IPS-NIHi11 (cell line): ENCODE results near the gene WASHC4.

ENCODE experiments used
- DNase-seq: peaks from one replicate; pipeline ENCODE4 v3.0.0; 2012; ENCODE audit warnings: mixed read lengths, low spot score

WASHC4 gene

DNA sequence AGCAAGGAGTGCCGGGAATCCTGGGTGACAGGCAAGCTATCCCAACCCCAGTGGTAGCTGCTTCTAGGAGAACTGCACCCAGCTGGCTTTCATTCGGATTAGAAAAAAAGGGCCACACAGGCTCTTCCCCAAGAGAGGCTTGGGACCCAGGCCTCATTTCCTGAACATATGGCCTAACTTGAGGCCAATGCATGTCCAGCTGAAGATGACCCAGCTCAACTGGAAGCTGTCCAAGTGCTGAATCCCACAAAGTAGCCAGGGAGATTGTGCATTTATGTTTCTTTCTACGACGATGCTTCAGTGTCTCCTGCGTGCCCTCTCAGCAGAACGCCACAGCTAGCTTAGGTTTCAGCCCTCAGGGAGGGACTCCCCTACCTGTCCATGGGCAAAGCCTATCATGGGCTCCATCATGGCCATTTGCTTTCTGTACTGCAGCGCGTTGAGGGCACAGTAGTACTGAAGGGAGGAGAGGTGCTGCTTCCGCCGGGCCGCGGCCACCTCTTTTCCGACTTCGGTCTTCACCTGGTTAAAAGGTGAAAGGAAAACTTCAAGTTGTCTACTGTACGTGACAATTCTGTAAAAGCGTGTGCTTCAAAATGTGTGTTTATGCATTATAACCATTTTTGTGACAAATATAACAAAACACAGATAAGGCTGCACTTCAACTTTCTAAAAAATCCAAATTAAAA lies 99.3 kb downstream of the WASHC4 start:
- DNase-seq, result no peak

DNA sequence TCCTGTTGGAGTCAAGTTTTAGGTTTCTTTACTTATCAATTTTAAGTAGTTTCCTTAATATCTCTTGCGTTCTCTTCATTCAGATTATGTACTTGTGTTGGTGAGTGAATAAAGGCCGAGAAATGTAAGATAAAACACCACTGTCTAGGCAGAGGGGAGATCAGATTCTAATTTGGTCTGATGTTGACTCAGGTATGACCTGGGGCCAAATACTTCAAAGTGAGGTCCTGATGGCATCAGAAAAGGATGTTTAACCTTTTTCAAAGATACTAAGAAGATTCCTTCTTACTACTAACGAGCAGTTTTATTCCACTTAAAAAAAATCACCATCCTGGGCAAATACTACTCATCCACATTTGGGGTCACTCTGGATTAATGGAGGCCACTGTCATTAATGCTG lies 101.6 kb downstream of the WASHC4 start:
- DNase-seq, result no peak

DNA sequence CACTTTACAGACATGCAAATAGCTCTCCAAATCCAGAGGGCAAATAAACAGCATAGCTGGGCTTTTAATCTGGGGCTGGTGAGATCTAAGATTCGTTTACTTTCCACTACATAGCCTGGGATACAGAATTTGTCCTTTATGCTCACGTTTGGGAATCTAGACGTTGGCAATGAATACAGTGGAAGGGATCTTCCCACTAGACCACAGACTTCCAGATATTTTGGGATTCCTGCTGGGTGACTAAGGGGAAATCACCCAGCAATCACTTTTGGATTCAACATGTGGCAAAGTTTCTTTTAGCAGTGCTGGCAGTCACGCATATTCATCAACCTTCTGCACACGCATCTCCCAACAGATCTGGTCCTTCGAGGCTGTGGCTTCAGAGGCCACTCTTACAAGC lies 104.9 kb downstream of the WASHC4 start:
- DNase-seq, result no peak

DNA sequence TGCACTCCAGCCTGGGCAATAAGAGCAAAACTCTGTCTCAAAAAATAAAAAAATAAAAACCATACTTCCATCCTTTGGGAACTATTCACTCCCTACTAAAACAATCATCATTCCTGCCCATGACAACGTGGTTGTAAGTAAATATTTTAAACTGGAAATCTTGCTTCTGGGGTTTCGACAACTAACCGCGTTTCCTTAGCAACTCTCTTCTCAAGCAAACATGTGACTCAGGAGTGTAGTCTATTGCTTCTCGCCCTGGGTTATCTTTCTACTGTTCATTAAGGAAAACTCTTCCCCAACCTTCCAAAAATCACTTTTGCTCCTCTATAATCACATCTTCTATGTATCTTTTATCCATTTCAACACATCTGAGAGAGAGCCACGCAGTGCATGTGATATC lies 106.6 kb downstream of the WASHC4 start:
- DNase-seq, result no peak

DNA sequence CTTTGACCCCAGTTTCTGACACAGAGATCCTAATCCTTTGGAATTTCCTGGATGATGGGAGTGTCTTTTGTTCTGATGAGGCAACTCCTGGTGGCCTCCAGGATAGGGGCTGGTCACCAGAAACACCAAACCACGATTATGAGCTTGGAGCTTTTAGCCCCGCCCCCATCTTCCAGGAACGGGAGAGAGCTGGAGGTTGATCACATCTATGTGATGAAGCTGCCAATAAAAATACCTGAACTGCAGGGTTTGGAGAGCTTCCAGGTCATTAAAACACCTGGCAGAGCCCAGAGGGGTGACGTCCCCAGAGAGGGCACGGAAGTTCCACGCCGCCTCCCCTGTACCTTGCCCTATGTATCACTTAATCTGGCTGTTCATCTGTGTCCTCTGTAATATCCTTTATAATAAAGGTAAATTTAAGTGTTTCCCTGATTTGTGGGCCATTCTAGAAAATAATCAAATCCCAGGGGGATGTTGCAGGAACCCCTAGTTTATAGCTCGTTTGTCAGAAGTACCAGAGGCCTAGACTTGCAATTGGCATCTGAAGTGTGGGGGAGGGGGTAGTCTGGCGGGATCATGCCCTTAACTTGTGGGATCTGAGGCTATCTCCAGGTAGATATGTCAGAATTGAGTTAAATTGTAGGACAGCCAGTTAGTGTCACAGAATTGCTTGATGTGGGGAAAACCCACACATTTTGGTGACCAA lies 107.3 kb downstream of the WASHC4 start:
- DNase-seq, result no peak

DNA sequence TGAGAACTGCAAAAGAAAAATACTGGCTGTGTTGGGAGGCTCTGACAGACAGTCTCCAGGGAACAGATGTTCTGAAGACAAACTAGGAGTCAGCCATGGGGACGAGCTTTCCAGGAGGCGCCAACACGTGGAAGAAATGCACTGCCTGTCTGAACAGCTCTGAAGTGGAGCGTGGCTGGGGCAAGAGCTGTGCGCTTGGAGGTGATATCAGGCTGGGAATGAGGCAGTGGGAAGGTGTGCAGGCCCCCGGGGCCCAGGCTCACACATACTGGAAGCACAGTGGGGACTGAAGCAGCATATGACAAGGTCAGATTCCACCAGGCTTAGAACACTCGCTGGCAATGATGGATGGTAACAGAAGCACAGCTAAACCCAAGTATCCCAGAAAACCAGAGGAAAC lies 110.9 kb downstream of the WASHC4 start:
- DNase-seq, result no peak
